Stimulated activated CD4-positive, alpha-beta T cell treated with anti-CD3 and anti-CD28 coated beads, Interleukin-1b, Interleukin-23, amount 100 ng/mL, for 24 hours (primary cell): Measurements from ENCODE around the gene OPCML.

Experiments used
- DNase-seq, 4 experiments: peaks; one replicate each; pipeline ENCODE4 v3.0.0-alpha.2; 2020; ENCODE audit warnings: low read depth in 4 of 4, low spot score in 1 of 4

OPCML gene

GRCh38 chr11:133305208-133305956 is 226.9 kb downstream of the OPCML start:
- DNase-seq, result no peak

GRCh38 chr11:133303262-133303661 is 229.0 kb downstream of the OPCML start:
- no peak for DNase-seq

GRCh38 chr11:133302056-133302455 is 230.2 kb downstream of the OPCML start:
- no peak for DNase-seq

GRCh38 chr11:133300666-133301065 is 231.6 kb downstream of the OPCML start:
- no peak for DNase-seq

- no peak for DNase-seq
Observed at GRCh38 chr11:133291780-133292179, 240.5 kb downstream of the OPCML start.

- no peak for DNase-seq
Observed at GRCh38 chr11:133285359-133285758, 246.9 kb downstream of the OPCML start.

GRCh38 chr11:133284156-133284555 is 248.1 kb downstream of the OPCML start:
- no peak for DNase-seq

GRCh38 chr11:133277886-133278285 is 254.4 kb downstream of the OPCML start:
- DNase-seq, result no peak

- no peak for DNase-seq
Observed at GRCh38 chr11:133271871-133272776, 260.2 kb downstream of the OPCML start.

- no peak for DNase-seq
Observed at GRCh38 chr11:133271206-133271605, 261.1 kb downstream of the OPCML start.

GRCh38 chr11:133269267-133269666 is 263.0 kb downstream of the OPCML start:
- no peak for DNase-seq

- no peak for DNase-seq
Observed at GRCh38 chr11:133266986-133267385, 265.3 kb downstream of the OPCML start.

- DNase-seq, result no peak
Observed at GRCh38 chr11:133265530-133266035, 266.7 kb downstream of the OPCML start.

GRCh38 chr11:133263332-133263731 is 269.0 kb downstream of the OPCML start:
- DNase-seq, result no peak

- no peak for DNase-seq
Observed at GRCh38 chr11:133258751-133259150, 273.6 kb downstream of the OPCML start.

GRCh38 chr11:133254601-133255000 is 277.7 kb downstream of the OPCML start:
- no peak for DNase-seq

- no peak for DNase-seq
Observed at GRCh38 chr11:133253570-133253969, 278.7 kb downstream of the OPCML start.

- no peak for DNase-seq
Observed at GRCh38 chr11:133251841-133252240, 280.5 kb downstream of the OPCML start.

GRCh38 chr11:133249530-133249929 is 282.8 kb downstream of the OPCML start:
- DNase-seq, result no peak

- no peak for DNase-seq
Observed at GRCh38 chr11:133249065-133249464, 283.2 kb downstream of the OPCML start.

- DNase-seq, result no peak
Observed at GRCh38 chr11:133243832-133244231, 288.5 kb downstream of the OPCML start.
